Measurements from ENCODE around the gene ANO2. TPM values are rescaled to one million over a fixed set of nuclear protein-coding genes. Genes with fewer than 3 reads are reported as not detected.
"Not testable (repeated sequence)": the region's sequence is repeated elsewhere in the genome, so short reads cannot be mapped to it uniquely, and the experiment has no call there.

Gene ANO2
- total RNA-seq, 1 donor from 2014 or later = 82.9 TPM

DNA sequence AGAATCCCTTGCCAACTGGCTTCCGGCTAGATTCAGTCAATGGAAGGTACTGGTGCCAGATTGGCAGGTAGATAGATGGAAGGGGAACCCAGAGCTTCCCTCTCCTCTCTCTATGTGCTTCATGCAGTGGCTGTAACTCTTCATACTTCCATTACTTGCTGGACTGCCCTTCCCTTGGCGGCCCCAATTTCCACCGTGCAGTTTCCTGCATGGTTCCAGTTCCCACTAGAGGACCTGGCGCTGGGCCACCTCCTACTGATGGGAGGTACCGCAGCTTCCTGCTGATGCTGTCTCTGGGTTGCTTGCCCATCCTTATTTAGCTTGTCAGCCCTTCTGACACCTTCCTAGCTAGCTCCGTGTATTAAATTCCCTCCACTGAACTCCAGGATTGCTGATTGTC is 226.4 kb downstream of the ANO2 start:
- DNase-seq = peak; percentile 63

DNA sequence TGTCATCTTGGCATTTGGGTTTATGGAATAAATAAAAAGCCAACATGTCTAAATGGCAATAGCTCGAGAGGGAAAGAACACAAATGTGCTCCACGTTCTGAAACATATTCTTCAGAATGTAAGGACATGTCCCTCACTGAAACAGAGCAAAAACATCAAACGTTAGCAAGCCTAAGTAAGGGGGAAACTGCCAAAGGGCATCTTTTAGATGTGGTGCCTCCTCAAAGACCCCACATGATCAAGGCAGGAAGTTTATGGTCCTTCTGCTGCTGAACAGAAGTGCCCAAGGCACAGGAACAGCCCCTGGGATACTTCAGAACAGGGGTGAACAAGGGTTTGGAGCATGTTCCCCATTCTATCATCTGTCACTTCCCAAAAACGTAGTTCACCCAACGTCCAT is 227.0 kb downstream of the ANO2 start:
- no peak for DNase-seq

DNA sequence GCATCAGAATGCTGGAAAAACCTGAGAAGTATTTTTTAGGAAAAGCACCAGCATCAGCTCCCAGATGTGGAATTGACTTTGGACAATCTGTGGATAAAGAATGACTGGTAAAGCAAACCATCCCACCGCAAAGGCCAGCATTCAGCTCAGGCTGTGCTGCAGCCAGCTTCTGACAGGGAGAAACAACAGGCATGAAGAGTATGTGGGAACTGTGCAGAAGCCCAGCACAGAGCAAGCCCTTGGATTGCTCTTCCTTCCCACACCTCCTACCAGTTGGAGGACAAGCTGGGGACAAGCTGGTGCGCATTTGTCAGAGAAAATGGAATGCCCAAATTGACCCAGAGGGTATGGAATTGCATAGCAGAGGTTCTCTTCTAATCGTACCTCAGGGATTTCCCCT is 228.1 kb downstream of the ANO2 start:
- no peak for DNase-seq

DNA sequence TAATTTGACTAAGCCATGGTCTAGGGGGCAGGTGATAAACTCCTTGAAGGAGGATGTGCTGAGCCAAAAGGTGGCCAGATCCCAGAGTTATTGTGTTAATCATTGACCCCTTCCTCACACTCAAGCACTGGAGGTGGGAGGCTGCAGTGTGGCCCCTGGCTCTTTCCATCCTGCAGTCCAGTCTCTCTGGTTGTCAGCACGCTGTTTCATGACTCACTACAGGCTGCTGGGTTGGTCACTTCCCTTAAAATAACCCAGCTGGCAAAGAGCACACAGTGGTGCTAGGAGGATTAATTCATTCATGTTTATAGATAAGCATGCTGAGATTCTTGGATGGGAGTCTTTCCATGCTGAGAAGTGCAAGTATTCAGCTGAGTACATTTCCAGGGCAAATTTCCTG is 228.9 kb downstream of the ANO2 start:
- DNase-seq = peak; percentile 76

DNA sequence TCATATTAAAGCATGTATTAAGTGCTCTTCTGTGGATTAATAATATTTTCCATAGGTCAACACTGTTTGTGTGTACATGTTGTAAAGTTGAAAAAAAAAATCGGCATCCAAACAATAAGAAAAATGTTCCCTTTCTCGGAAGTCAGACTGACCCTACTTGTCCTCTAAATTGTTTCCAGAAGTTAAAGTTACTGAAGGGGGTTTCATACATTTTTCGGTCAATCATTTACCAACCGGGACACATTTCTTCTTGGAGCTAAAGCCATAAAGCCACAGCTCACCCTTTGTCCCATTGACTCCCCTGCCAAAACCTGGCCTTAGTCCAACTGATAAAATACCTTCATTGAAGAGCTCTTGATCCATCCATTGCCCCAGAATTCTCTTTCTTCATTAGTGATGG is 230.0 kb downstream of the ANO2 start:
- no peak for DNase-seq

DNA sequence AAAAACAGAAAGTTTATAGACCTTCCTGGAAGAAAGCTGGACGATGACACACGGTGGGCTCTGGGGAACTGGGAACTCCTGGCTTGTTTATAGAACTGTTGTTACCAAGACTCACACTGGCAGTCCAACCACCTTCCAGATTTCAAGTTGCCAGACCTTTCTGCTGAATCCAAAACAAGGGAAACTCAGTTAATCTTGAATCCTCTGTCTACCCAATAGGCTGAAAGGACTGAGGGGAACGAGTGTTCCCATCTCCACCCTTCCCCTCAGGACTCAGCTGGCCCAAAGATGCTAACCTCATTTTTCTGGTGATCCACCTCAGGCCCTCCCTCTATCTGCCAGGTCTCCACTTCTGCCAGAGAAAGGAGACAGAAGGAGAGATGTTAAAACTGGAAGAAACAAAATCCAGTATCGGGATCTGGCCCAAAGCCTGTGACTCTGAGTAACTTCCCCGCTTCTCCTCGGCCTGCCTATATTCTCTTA is 231.4 kb downstream of the ANO2 start:
- DNase-seq = no peak

DNA sequence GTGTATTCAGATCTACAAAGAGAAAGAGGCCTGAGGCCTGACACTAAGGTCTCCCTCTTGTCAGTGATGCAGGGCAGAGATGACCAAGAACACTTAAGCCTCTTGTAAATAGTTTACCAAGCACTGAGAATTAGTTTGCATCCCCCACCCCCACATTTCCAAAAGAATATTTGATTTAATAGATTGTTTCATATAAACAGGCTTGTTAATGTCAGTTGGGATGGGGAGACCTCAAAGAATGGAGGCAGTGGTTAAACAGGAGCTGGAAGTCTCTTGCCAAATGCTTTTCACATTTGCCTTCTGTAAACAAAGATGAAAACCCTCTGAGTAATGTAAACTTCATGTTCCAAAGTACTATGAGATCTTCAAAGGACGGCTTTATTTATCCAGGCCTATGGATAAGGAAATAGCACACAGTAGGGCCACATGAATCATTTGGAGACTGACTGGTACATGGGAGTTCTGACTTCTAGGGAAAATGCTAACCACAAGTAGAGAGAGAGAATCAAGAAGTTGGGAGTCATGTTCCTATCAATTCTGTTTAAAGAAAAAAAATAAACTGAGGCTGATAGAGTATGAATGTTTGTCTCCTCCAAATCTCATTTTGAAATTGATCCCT is 234.7 kb downstream of the ANO2 start:
- no peak for DNase-seq

DNA sequence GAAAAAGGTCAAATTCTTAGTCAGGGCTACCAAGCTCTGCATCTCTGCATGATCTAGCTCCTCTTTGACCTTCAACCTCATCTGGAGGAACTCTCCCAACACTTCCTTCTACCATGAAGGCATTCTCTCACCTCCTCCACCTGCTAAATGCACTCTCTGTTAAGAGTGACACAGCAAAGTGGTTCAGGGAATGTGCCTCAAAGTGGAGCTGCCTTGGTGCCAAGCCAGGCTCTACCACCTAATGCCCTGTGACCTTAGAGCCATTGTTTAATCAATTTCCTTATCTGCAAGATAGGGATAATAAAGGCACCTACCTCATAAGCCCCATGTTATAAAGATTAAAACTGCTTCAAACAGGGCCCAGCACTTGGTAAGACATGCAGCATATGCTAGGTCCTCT is 236.7 kb downstream of the ANO2 start:
- DNase-seq = no peak

DNA sequence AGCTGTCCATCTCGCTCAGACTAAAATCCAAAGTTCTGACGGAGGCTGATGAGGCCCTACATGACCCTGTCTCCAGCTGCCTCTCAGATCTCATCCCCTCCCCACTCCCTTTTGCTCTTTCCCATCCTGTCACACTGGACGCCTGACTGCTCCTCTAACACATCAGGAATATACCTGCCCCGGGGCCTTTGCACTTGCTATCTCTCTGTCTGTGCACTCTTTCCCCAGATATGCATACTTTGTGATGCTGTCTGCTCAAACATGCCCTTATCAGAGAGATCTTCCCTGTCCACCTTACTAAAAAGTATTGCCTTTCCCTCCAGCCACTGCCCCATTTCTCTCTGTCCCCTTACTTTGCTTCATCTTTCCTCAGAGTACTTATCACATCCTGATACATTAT is 238.8 kb downstream of the ANO2 start:
- DNase-seq = no peak

DNA sequence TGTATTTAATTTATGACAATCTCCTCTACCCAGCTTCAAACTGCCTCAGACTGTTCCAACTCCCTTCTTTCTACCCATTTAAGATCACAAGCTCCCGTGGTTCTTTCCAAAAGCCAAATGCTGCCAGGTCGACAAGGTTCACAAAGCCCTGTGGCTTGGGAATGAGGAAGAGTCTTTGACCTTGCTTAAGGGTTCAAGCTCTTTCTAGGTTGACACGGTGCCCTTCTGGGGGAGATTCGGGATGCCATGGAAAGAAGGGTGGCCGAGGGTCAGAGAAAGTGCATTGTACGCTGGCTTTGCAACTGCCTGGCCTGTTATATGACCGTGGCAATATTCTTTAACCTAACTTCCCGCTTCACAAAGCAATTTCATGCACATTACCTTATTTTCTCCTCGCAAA is 239.3 kb downstream of the ANO2 start:
- no peak for DNase-seq

DNA sequence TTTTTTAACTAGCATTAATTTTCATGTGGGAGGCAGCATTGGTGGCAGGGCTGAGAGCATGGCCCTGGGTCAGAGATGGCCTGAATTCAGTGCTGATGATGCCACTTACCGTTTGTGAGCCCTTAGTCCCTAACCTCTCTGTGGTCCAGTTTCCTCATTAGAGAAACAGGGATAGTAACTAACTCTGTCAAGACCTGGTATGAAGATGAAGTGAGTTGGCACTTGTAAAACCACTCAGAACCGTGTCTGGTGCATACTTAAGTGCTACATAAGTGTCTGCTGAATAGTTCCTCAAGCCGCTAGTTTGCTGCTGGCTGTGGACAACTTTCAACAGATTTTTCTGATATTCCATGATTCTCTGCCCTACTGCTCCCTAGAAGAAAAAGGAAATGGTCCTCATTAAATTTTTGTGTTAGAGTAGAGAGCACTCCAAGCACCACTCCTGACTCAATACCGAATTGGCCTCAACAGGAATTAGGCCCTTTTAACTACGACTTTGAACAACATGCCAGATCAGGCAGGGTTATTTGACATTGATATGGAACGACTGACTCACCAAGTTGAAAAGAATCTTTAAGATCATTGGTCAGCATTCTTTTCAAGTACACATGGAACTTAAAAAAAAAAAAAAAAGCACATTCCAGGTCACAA is 250.2 kb downstream of the ANO2 start:
- peak; percentile 42 for DNase-seq

DNA sequence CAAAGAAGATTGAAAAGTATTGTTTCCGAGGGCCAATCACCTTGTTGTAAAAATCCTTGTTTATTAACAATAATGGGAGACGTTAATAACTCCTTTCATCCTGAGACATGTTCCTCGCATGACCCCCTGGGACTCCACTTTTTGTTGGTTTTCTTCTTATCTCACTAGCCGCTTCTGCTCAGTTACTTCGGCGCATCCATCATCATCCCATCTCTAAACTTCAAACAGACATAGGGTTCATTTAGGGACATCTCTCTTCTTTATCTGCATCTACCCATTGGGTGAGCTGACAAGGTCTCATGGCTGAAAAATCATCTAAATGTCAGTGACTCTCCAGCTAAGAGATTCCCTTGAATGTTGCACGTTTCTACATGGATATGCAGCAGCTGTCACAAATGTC is 252.2 kb downstream of the ANO2 start:
- no peak for DNase-seq

DNA sequence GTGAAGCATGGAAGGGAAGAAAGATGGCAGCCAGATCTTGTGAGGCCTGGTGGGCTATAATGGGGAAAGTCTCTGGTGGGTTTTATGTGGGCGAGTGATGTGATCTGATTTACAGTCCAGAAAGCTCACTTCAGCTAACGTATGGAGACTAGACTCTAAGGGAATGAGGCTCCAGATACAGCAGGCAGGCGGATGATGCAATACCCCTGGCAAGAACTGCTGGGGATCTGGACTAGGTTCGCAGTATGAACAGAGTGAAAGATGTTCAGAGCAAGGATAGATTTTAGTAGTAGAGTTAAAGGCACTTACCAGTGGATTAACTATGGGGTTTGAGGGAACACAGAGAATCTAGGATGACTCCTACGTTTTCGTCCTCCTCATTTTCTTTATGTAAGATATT is 253.1 kb downstream of the ANO2 start:
- no peak for DNase-seq

DNA sequence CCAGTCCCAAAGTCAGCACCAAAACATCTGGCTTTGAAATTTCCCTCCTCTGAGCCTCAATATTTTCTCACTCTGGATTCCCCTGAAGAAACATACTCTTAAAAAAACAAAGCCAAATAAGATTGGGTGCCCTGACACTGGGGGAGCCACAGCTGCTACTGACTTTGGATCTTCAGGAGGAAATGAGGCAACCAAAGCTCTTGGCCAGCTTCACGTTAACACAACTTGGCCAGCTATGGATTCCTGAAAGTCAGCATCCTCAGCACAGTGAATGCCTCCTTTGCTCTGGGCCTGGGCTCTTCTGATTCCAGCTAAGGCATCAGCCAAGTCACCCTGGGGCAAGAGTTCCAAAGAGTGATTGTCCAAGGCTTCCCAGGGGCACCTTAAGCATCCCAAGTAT is 254.8 kb downstream of the ANO2 start:
- DNase-seq = no peak

DNA sequence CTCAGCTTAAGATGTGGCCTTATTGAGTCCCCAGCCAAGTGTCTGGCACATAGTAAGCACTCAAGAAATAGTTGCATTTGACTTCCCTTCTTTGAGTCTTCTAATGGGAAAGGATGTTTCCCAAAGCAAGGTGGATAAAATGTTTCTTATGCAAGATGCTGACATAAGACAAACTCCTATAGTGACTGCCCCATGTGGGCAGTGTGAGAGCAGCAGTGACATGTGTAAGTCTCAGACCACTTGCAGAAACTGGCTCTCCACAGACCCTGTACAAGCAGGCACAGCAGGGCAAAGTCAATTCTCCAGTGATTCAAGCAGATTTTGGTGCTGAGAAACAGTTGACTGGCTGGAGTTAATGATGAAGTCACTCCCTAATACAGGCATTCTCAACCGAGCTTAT is 255.3 kb downstream of the ANO2 start:
- DNase-seq = peak; percentile 12

DNA sequence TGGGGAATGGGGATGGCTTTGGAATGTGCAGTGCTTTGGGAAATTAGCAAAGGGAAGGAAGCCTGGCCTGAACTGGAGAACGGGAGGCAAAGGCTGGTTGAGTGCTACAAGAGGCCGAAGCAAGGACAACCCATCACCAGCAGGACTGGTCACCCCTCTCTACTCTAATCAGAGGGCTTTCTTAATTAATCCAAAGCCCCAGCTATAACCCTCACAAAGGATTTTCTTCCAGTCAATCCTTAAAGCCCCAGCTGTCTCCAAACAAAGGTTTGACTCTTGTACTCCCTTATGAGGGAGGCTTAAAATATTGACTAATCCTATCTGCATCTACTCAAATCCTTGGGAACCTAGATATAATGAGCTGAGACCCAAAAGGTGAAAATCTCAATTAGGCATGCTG is 256.8 kb downstream of the ANO2 start:
- DNase-seq = no peak

DNA sequence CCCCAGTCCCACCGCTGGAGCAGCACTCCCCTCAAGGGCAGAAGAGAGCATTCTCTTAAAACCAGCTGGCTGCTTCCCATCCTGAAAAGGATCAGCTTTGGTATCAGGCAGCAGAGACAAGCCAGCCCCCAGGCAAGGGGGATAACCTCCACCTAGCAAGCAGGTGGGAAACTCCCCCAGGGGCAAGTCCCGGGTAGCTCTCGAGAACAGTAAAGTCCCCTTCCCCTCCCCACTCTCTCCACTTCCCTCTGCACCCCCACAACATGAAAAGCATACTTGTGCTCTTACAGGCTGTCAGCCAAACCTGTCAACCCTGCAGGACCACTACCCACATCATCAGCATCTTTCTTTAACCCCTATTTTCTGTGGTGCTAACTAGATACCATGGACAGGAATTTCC is 259.1 kb downstream of the ANO2 start:
- no peak for DNase-seq

DNA sequence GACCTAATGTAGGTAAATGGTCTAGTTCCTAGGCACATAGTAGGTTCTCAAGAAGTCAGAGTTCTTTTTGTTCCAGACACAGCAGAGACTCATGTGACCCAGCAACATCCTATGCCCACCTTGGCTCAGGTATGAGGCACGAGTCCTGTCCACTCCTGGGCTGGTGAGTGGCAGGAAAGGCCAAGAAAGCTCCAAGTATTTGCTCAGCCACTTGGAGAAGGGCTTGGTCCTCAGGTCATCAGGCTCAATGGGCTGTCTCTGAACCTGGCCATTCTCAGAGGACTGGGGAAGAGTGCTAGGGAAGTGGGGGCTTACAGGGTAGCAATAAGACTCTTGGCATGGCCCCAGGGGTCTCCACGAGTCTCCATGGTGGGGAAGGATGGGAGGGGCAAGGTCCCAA is 260.1 kb downstream of the ANO2 start:
- no peak for DNase-seq

DNA sequence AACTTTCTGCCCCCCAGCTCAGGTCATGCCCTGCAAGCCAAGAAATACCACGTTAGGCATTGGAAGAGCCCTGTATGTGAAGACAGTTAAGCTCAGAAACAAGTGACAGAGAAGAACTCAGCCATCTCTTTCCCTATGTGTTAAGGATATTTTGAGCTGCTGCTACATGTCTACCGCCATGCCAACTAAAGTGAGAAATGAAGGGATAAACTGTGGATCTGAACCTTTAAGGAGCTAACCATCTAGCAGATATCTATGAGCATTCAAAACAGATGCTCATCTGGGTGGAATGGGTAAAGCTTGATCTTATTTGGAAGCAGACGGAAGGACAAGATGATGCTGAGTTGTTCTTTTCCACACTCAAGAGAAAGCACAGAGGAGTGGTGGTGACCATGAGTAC is 262.5 kb downstream of the ANO2 start:
- DNase-seq = no peak

DNA sequence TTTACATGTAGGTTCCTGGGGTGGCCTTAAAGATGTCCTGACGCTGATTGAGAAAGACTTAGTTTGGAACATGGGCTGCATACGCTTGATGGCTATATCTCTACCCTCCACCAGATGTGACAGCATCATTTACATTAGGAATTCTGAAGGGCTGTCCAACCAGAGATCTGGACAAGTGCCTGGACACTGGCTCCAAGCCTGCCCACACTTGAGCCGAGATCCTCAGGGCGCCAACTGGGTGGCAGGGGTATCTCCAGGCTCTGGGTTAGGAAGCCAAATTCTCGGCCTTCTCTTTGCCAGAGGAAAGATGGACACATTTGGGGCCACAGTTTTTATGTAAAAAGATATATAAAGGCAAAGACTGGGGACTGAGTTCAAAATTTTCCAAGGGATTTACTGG is 266.9 kb downstream of the ANO2 start:
- no peak for DNase-seq

DNA sequence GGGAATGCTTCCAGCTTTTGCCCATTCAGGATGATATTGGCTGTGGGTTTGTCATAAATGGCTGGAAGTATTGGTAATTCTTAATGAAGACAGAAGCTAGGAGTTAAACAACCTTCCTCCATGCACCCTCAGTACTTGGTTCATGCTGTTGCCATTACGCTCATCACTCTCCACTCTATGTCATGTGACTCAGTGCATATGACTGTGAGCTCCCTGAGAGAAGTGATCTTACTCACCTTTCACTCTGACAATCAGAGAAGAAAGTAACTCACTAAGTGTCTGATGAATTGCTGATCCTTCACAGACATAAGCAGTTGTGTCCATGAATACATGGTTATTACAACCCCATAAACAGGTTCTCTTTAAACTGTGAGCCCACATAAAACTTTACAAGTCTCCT is 275.4 kb downstream of the ANO2 start:
- DNase-seq = not testable (repeated sequence)

DNA sequence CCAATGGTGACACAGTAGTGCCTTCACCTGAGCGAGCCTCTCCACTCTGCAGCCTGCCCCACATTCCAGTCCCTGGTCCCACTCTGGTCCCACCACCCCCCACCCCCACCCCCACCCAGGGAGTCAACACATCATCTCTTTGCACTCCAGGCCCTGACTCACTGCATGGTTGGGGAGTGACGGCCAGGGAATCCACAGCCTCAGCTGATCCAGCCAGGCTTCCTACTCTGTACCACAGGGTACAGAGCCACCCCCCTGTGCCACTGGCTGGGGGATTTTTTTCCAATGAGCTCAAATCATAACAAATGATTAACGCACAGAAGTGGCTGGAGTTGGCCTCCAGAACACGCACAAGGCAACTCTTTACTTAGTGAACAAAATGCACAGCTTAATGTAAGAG is 279.4 kb downstream of the ANO2 start:
- DNase-seq = no peak

DNA sequence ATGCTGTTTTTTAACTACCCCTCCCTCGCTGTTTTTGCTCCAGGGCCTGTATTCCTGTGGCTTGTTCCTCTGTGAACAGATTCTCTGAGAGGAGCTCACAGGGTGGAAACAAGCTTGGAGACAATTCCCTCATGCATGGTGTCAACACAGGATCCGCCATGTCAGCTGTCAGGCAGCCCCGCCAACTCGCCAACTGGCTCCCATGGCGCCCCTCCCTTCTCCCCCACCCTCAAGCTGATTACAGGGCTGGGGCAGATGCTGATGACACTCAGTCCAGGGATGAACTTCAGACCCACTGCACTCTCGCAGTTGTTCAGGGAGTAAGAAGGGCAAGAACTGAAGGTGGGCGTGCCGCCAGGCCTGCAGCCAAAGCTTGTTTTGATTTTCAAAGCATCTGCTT is 283.2 kb downstream of the ANO2 start:
- DNase-seq = no peak

DNA sequence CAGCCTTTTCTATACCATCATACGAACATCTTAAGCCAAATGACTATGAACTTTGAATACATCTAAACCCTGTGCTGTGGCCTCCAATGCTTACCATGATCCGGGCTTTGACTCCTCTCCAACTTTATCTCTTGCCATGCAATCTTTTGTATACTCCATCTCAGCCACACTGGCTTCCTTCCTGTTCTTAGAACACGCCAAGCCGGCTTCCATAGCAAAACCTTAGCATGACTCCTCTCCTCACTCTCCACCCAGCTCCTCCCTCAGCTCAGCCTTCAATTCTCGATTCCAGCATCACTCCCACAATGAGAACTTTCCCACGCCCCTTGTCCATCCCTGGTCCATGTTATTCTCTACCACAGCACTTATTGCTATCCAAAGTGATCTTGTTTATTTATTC is 284.8 kb downstream of the ANO2 start:
- peak; percentile 35 for DNase-seq

All from dermis blood vessel endothelial cell (primary cell).